ENCODE data around the gene ATF6. TPM values are rescaled to one million over a fixed set of nuclear protein-coding genes. Genes with fewer than 3 reads are reported as not detected.

The ATF6 gene
- total and polyA plus RNA-seq, 2 of the 4 experiments (the other 2 are of a cell fraction) = 12.2 to 17.6 TPM

DNA sequence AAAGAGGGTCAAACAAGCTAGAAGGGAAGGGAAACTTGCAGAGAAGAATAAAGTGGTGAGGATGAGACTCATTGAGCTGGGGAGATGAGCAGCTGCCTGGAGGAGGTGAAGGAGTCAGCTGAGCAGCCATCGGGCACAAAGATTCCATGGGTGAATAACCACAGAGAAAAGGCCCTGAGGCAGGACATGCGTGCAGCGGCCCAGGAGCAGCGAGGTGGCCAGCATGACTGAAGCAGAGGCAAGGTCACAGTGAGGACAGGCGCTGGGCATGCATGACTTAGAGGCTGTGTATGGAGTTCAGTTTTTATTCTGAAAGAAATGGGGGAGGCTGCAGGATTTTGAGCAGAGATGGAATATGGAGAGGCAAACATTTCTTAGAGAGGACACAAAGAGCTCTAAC, 232.7 kb downstream of the ATF6 start:
- intact Hi-C loops (cut with micrococcal nuclease) (no loop called here), in situ Hi-C loops (cut with MboI; ENCODE audit: low sequenced_read_pairs) (no loop called here), dilution Hi-C loops (cut with HindIII; ENCODE audit: low sequenced_read_pairs, unreplicated experiment) (no loop called here)
- H3K27ac ChIP-seq (ENCODE audit: insufficient read depth, low read length) = no peak overlapping the region
- peaks cover 6% of the 10 kb centered on the region; the same call in 1 of the 2 replicates for H3K27me3 ChIP-seq (ENCODE audit: control insufficient read depth, insufficient read depth, low read length)
- no peak overlapping the region for H3K4me2 ChIP-seq (ENCODE audit: low read depth, low read length)
- H3K18ac ChIP-seq (ENCODE audit: low read depth, low read length) = no peak overlapping the region
- CTCF ChIA-PET = interaction anchor here (0.6 to 0.7 kb wide), 2 partner anchors 26 to 702 kb away, joined by 3 read pairs; no protein-coding TSS in a partner anchor
- no peak overlapping the region for H2BK15ac ChIP-seq (ENCODE audit: low read depth, low read length)
- H3K14ac ChIP-seq (replicated peaks; ENCODE audit: low read depth, low read length) = no peak overlapping the region
- DNase-seq (no peak), ATAC-seq (ENCODE audit: low read depth) (no peak)
- H3K36me3 ChIP-seq (ENCODE audit: control insufficient read depth, insufficient read depth, low read length) = no peaks in the 10 kb centered on the region
- H4K20me1 ChIP-seq (ENCODE audit: insufficient read depth, low read length) = no peaks in the 10 kb centered on the region
- H4K91ac ChIP-seq (ENCODE audit: insufficient read depth, low read depth, low read length) = no peak overlapping the region
- POLR2A ChIA-PET (ENCODE audit: unreplicated experiment) = no interaction called here
- H2AK5ac ChIP-seq (ENCODE audit: low read depth, low read length) = no peak overlapping the region
- H3K9ac ChIP-seq (ENCODE audit: low read depth, low read length) = no peak overlapping the region
- no TSS peak for BruUV-seq (replicated peaks)
- H3K4ac ChIP-seq (ENCODE audit: low read depth, low read length) = no peak overlapping the region
- no peak overlapping the region for H2BK20ac ChIP-seq (ENCODE audit: low read depth, low read length)
- no peak overlapping the region for H3K56ac ChIP-seq (ENCODE audit: extremely low read depth, insufficient read depth, low read length)
- H2BK5ac ChIP-seq (ENCODE audit: low read depth, low read length, poor library complexity, severe bottlenecking) = no peak overlapping the region
- peaks cover 5% of the 10 kb centered on the region for H3K4me1 ChIP-seq (ENCODE audit: control insufficient read depth, insufficient read depth, low read length)
- TF ChIP-seq MXI1 (IDR thresholded peaks at IDR 0.05; ENCODE audit: borderline replicate concordance, low read depth, low read length) (no peak), FOS (IDR thresholded peaks at IDR 0.05; ENCODE audit: low read depth, low read length) (no peak), MAZ (IDR thresholded peaks at IDR 0.05; ENCODE audit: borderline replicate concordance, low read depth, low read length) (no peak), NFE2L2 (IDR thresholded peaks at IDR 0.05; ENCODE audit: low read depth, low read length) (no peak), MAFK (IDR thresholded peaks at IDR 0.05; ENCODE audit: low read depth, low read length) (no peak), SMC3 (IDR thresholded peaks at IDR 0.05; ENCODE audit: low read depth, low read length) (no peak), BHLHE40 (IDR thresholded peaks at IDR 0.05; ENCODE audit: low read depth, low read length) (no peak), RFX5 (IDR thresholded peaks at IDR 0.05; ENCODE audit: low read depth, low read length) (no peak), POLR2A (IDR thresholded peaks at IDR 0.05; ENCODE audit: low read depth, low read length) (no peak), RCOR1 (IDR thresholded peaks at IDR 0.05; ENCODE audit: insufficient replicate concordance, low read length) (no peak), CHD1 (IDR thresholded peaks at IDR 0.05; ENCODE audit: low read depth, low read length) (no peak), RAD21 (IDR thresholded peaks at IDR 0.05; ENCODE audit: low read length) (no peak), CEBPB (IDR thresholded peaks at IDR 0.05; ENCODE audit: low read depth, low read length) (no peak)
- TF ChIP-seq, protein P1, sequence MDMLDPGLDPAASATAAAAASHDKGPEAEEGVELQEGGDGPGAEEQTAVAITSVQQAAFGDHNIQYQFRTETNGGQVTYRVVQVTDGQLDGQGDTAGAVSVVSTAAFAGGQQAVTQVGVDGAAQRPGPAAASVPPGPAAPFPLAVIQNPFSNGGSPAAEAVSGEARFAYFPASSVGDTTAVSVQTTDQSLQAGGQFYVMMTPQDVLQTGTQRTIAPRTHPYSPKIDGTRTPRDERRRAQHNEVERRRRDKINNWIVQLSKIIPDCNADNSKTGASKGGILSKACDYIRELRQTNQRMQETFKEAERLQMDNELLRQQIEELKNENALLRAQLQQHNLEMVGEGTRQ (IDR thresholded peaks at IDR 0.05; ENCODE audit: low read depth, low read length) = no peak
- TF ChIP-seq, protein P2, sequence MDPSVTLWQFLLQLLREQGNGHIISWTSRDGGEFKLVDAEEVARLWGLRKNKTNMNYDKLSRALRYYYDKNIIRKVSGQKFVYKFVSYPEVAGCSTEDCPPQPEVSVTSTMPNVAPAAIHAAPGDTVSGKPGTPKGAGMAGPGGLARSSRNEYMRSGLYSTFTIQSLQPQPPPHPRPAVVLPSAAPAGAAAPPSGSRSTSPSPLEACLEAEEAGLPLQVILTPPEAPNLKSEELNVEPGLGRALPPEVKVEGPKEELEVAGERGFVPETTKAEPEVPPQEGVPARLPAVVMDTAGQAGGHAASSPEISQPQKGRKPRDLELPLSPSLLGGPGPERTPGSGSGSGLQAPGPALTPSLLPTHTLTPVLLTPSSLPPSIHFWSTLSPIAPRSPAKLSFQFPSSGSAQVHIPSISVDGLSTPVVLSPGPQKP (IDR thresholded peaks at IDR 0.05; ENCODE audit: borderline replicate concordance, low read depth, low read length) = no peak
- TF ChIP-seq, protein P3, sequence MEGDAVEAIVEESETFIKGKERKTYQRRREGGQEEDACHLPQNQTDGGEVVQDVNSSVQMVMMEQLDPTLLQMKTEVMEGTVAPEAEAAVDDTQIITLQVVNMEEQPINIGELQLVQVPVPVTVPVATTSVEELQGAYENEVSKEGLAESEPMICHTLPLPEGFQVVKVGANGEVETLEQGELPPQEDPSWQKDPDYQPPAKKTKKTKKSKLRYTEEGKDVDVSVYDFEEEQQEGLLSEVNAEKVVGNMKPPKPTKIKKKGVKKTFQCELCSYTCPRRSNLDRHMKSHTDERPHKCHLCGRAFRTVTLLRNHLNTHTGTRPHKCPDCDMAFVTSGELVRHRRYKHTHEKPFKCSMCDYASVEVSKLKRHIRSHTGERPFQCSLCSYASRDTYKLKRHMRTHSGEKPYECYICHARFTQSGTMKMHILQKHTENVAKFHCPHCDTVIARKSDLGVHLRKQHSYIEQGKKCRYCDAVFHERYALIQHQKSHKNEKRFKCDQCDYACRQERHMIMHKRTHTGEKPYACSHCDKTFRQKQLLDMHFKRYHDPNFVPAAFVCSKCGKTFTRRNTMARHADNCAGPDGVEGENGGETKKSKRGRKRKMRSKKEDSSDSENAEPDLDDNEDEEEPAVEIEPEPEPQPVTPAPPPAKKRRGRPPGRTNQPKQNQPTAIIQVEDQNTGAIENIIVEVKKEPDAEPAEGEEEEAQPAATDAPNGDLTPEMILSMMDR (conservative IDR thresholded peaks at IDR 0.05; ENCODE audit: low read depth, low read length) = no peak
- H2BK120ac ChIP-seq (ENCODE audit: low read depth, low read length) = no peak overlapping the region
- 89% methylated on average over 1 of the region's 5 CpGs; no CpG with 5 or more reads in 1 of the 2 experiments for WGBS, 2 experiments (ENCODE audit: extremely low coverage in 2 of 2, insufficient read length in 1 of 2)
- no peaks in the 10 kb centered on the region for H3K9me3 ChIP-seq (ENCODE audit: control insufficient read depth, insufficient read depth, low read length)
- no peak overlapping the region for H2AFZ ChIP-seq (replicated peaks; ENCODE audit: low read length, poor library complexity)
- no peak overlapping the region for H3K4me3 ChIP-seq (ENCODE audit: insufficient read depth, low read depth, low read length)
- H3K23ac ChIP-seq (ENCODE audit: low read depth, low read length) = no peak overlapping the region
- H4K8ac ChIP-seq (ENCODE audit: low read depth in 2 of 2, low read length in 2 of 2) = no peak overlapping the region
- H3K79me1 ChIP-seq (ENCODE audit: low read depth in 1 of 2, low read length in 2 of 2) = no peaks in the 10 kb centered on the region
- H3K9me1 ChIP-seq (ENCODE audit: insufficient read depth, low read length) = no peaks in the 10 kb centered on the region
- H4K5ac ChIP-seq (ENCODE audit: low read depth, low read length) = no peak overlapping the region
- no peak overlapping the region for H2AK9ac ChIP-seq (replicated peaks; ENCODE audit: low read depth, low read length, poor library complexity)
